ENCODE data around the gene NFIB. TPM values are rescaled to one million over a fixed set of nuclear protein-coding genes. Genes with fewer than 3 reads are reported as not detected.

The NFIB gene
- total and polyA plus RNA-seq, 8 donors = 88.8 to 144 (median 127) TPM

GRCh38 chr9:14083366-14083765, 230.6 kb downstream of the NFIB start:
- Histone ChIP-seq H3K4me1 (no peaks in the 10 kb centered on the region), H3K27me3 (no peaks in the 10 kb centered on the region), H3K27ac (no peak overlapping the region), H3K9me3 (no peaks in the 10 kb centered on the region), H3K36me3 (no peaks in the 10 kb centered on the region), H3K4me3 (no peak overlapping the region)
- TF ChIP-seq CTCF (IDR thresholded peaks at IDR 0.05) = no peak
- intact Hi-C loops (cut with DNase I) = no loop called here
- DNase-seq (peak in 1 of 4 donors; percentile 36), ATAC-seq (no peak)

DNA sequence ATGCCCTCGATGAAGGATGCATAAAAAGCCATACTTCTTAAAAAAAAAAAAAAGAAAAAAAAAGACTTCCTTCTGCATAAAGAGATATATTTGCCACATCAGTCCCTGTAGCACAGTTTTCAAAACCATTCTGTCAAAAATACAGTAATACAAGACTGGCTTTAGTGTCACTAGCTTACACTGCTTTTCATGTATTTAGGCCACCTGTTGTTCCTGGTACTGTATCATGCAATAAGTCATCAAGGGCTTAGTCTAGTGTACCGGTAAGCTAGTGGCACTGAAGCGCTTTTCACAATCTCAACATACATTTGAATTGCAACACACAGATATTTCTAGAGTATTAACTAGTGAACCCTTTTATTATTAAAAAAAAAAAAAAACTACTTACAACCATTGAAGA, 231.2 kb downstream of the NFIB start:
- Histone ChIP-seq H3K4me3 (no peak overlapping the region), H3K36me3 (no peaks in the 10 kb centered on the region), H3K4me1 (no peaks in the 10 kb centered on the region), H3K27me3 (no peaks in the 10 kb centered on the region), H3K27ac (no peak overlapping the region), H3K9me3 (no peaks in the 10 kb centered on the region)
- intact Hi-C loops (cut with DNase I) = no loop called here
- ATAC-seq (no peak), DNase-seq (no peak)
- TF ChIP-seq CTCF (IDR thresholded peaks at IDR 0.05) = no peak

GRCh38 chr9:14081745-14082144, 232.2 kb downstream of the NFIB start:
- no peak for DNase-seq
- H3K27ac ChIP-seq = no peak overlapping the region
- intact Hi-C loops (cut with DNase I) = no loop called here
- no peaks in the 10 kb centered on the region for H3K36me3 ChIP-seq
- TF ChIP-seq CTCF (IDR thresholded peaks at IDR 0.05) = no peak
- no peaks in the 10 kb centered on the region for H3K27me3 ChIP-seq
- no peak for ATAC-seq
- no peaks in the 10 kb centered on the region for H3K4me1 ChIP-seq
- no peak overlapping the region for H3K4me3 ChIP-seq
- no peaks in the 10 kb centered on the region for H3K9me3 ChIP-seq

- no peak overlapping the region for H3K27ac ChIP-seq
- H3K27me3 ChIP-seq = no peaks in the 10 kb centered on the region
- H3K4me3 ChIP-seq = no peak overlapping the region
- no peaks in the 10 kb centered on the region for H3K9me3 ChIP-seq
- H3K4me1 ChIP-seq = no peaks in the 10 kb centered on the region
- intact Hi-C loops (cut with DNase I) = no loop called here
- no peaks in the 10 kb centered on the region for H3K36me3 ChIP-seq
- no peak for TF ChIP-seq CTCF (IDR thresholded peaks at IDR 0.05)
- DNase-seq (no peak), ATAC-seq (no peak)
Measured at GRCh38 chr9:14080959-14081542, 232.9 kb downstream of the NFIB start.

GRCh38 chr9:14079440-14079839, 234.5 kb downstream of the NFIB start:
- H3K4me1 ChIP-seq = no peaks in the 10 kb centered on the region
- H3K27me3 ChIP-seq = no peaks in the 10 kb centered on the region
- no peak for TF ChIP-seq CTCF (IDR thresholded peaks at IDR 0.05)
- H3K27ac ChIP-seq = no peak overlapping the region
- no peaks in the 10 kb centered on the region for H3K9me3 ChIP-seq
- ATAC-seq (no peak), DNase-seq (no peak)
- H3K4me3 ChIP-seq = no peak overlapping the region
- H3K36me3 ChIP-seq = no peaks in the 10 kb centered on the region
- intact Hi-C loops (cut with DNase I) = no loop called here
